Activated CD4-positive, alpha-beta T cell treated with anti-CD3 and anti-CD28 coated beads, Interleukin-2, amount 50 U/mL, for 4 hours (primary cell): ENCODE data around the gene INPP5B.

ENCODE experiments used
- DNase-seq, 2 experiments: peaks; one replicate each; pipeline ENCODE4 v3.0.0-alpha.2; 2020

INPP5B gene

GRCh38 chr1:37865348-37866120, 81.3 kb downstream of the INPP5B start:
- no peak for DNase-seq

DNA sequence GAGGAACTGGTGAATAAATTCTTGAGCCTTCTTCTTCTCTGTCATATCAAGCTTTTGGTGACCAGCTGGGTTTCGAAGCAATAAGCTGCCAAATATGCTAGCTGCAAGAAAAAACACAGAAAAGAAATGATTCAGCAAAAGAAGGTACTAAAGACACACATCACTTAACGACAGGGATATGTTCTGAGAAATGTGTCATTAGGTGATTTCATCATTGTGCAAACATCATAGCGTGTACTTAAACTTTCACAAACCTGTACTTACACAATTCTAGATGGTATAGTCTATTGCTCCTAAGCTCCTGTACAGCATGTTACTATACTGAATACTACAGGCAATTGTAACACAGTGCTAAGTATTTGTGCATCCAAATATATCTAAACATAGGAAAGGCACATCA, 84.5 kb downstream of the INPP5B start:
- no peak for DNase-seq

DNA sequence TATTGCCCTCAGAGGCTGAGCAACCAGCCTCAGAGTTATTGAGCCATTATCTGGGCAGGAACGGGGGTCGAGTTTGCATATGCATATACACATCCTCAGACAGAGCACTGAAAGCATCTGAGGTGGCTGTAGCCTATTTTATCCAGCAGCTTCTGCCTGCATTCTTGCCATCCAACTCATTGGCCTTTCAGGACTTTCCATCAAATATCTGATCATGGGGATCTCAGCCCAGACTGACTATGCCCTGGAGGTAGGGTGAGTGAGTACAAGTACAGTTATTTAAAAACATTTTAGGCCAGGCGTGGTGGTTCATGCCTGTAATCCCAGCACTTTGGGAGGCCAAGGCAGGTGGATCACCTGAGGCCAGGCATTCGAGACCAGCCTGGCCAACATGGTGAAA, 85.7 kb downstream of the INPP5B start:
- DNase-seq: no peak

- DNase-seq: no peak
Observed at GRCh38 chr1:37860346-37860666, 86.5 kb downstream of the INPP5B start.

GRCh38 chr1:37859507-37860345, 87.1 kb downstream of the INPP5B start, which contains the start of gene MTF1:
TSS of gene MTF1 (minus strand) at chr1:37859592. CDS start at chr1:37857658, 1,934 bp downstream.
- DNase-seq: peak; percentile 95 to 97

DNA sequence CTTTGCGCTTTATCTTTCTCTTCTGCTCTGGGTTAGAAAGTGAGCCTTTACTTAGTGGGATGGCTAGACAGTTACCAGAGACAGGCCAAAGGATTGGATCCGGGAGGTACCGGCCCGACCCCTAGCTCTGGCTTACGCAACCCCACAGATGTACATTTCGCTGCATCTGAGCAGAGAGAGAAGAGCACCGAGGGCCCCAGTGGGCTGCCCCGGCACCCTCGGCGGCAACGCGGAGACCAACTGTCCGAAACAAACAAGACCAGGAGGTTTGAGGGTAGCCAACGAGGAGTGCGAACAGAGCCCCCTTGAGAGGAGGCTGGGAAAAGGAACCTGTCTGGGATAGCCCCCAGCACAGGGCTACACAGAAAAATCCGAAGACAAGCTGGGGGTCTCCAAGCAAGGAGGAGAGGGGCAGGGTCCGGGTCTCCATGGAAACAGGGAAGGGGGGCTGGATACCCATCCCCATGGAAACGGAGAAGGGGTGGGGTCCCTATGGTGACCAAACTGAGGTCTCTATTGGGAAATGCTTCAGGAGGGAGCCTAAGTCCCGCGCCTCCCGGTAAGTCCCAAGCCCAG, 87.8 kb downstream of the INPP5B start:
- DNase-seq: no peak

DNA sequence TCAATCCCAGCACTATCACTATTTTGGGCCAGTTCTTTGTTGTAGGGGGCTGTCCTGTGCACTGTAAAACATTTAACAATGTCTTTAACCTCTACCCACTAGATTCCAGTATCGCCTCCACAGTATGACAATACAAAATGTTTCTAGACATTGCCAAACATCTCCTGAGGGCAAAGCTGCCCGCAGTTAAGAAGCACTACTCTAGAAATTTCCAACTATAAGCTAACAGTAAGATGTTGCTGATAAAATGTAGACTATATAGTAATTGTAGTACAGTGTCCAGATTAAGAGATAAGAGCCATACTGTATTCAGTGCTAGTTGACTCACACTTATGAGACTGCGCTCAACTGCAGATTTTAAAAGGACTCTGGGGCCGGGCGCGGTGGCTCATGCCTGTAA, 92.4 kb downstream of the INPP5B start:
- no peak for DNase-seq

DNA sequence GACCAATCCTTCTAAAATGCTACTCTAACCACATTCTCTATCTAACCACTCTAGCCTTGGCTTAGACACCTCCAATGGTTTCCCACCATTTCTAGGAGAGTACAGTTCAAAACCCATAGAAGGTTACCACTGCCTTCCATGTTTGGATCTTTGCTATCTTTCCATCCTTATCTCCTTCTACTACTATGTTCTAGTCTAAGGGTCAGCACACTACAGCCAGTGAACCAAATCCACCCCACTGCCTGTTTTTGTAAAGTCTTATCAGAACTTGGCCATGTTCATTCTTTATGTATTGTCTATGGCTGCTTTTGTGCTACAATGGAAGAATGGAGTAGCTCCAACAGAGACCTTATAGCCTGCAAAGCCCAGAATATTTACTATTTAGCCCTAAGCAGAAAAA, 93.7 kb downstream of the INPP5B start:
- DNase-seq: no peak

DNA sequence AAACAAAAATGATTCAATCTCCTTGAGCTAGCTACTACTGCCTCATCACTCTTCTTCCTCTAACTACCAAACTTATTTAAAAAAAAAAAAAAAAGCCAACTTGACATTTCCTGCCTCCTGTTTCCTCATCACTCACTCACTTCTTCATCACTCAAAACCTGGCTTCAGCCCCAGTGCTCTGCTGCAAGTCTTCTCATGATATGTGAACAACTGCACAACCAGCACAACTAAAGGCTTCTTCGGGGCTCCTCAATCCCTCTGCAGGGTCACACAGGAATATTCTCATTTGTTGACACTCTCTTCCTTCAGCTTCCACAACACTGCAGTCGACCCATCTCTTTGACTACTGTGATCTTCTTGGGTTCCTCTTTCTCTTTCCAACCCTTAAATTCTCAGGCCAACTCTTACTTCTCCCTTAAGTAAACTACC, 95.1 kb downstream of the INPP5B start:
- no peak for DNase-seq

DNA sequence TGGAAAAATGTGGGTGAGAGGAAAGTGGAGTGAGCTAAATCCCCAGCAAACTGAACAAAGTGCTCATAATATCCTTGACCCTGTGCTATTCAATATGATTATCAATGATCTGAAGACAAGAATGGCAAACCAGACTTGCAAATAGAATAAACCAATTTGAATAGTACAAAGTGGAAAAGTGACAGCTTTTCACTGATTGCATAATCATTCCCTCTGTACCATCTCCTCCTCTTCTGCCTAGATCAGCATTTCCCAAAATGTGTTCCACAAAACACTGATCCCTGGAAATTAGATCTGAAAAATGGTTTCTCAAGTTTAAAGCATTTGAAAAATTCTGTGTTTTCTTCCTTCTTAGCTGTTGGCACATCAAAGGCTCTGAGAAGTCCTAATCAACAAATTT, 95.6 kb downstream of the INPP5B start:
- DNase-seq: no peak

GRCh38 chr1:37850352-37850955, 96.4 kb downstream of the INPP5B start:
- no peak for DNase-seq

GRCh38 chr1:37849480-37849879, 97.4 kb downstream of the INPP5B start:
- DNase-seq: no peak

DNA sequence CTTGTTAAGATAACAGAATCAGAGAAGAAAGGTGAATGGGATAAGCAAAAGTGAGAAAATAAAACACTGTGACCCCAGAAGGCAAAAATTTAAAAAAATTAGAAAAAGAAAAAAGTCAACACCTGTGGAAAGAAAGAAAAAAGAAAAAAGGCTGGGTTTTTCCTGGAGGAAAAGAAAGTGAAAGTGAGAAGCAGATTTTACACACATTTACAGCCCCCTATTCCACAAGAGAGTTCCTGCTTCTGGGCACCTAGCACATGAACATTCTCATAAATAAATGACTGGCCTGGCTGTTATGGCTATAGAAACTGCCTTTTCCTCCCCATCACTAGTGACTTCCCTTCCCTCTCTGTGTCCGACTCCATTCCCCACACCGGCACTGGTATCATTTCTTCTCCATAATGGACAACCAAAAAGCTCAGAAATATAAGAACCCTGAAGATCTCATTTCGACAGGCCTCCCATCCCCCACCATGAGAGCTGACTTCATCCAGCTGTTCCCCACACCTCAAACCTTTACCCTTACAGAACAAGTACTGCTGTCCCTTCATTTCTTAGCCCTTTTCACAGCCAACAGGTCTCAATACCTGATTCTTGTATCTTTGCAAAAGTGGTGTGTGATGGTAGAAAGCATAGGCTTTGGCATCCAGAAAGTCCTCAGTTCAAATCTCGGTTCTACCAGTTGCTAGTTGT, 100.1 kb downstream of the INPP5B start:
- DNase-seq: no peak

GRCh38 chr1:37845786-37846185, 101.1 kb downstream of the INPP5B start:
- no peak for DNase-seq

- DNase-seq: no peak
Observed at GRCh38 chr1:37845049-37845646, 101.7 kb downstream of the INPP5B start.

DNA sequence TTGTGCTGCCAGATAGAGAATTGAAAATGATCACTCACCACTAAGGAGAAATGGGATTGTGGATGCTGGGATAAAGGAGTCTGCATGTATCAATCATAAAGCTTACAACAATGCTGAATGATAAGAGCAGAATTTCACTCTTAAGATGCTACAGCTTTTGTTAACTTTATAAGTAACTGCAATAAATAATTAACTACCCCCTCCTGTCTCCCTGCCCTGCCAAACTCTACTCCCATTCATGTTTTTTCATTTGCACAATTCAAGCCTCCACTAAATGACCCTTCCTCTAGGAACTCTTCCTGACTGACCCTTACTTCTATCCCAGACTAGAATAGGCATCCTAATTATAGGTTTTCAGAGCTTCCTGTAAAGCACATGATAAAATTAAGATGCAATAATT, 102.3 kb downstream of the INPP5B start:
- DNase-seq: no peak

DNA sequence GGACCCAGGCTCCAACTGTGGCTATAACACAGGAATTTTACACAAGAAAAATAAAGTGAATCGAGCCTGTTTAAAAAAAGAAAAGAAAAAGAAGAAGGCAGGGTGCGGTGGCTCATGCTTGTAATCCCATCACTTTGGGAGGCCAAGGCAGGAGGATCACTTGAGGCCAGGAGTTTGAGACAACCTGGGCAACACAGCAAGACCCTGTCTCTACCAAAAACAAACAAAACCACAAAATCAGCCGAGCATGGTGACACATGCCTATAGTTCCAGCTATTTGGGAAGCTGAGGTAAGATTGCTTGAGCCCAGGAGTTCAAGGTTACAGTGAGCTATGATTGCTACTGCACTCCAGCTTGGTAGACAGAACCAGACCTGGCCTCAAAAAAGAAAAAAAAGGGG, 105.2 kb downstream of the INPP5B start:
- DNase-seq: no peak

- DNase-seq: no peak
Observed at GRCh38 chr1:37840711-37841110, 106.1 kb downstream of the INPP5B start.

GRCh38 chr1:37839676-37840075, 107.2 kb downstream of the INPP5B start:
- DNase-seq: no peak

GRCh38 chr1:37836788-37837187, 110.1 kb downstream of the INPP5B start:
- DNase-seq: no peak

DNA sequence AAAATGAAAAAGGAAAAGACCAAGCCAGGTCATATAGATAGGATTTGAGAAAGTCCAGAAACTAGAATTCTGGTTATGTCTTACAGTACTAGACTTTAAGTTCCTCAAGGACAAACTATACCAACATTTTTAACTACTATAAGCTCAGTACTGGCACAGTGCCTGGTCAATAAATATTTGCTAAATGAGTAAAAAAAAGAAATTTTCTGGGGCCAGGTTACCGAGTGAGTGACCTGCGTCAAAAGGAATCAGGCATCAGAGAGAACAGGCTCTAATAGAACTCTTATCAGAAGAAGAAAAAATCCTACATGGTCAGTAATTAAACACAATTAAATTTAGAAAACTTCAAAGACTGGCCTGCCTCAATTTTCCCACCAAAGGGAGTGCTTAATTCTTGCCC, 115.0 kb downstream of the INPP5B start:
- no peak for DNase-seq

DNA sequence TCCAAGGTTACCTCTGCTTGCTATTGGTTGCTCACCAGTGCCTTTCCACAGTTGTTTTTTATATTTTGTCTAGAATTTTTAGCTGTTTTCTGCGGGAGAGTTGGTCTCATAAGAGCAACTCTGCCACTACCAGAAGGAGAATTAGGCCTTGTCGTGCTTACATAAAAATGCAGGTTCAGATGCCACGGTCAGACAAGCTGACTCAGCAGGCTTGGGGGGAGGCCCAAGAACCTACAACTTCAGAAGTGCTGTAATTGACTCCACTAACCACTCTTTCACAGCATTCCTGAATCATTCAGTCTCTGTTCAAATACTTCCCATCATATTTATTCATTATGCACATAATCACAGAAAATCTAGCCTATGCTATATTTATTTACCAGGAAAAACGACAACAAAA, 115.7 kb downstream of the INPP5B start:
- DNase-seq: no peak
